Adrenal gland (tissue), 5 donors: Measurements from ENCODE around the gene RYR2.

ENCODE experiments used
- POLR2A ChIP-seq, 2 donors: fragments of 450-650 bp; IDR thresholded peaks; one replicate each; pipeline ENCODE4 v1.6.1; 2017; ENCODE audit warnings: antibody characterized with exemption in 2 of 2, mild to moderate bottlenecking in 2 of 2, moderate library complexity in 1 of 2
- TF ChIP-seq, protein P1 (sequence below), 6 experiments: fragments of 450-650 bp in 4 of 6; fragments of 200-600 bp in 2 of 6; sonication (generic) in 1 of 6; IDR thresholded peaks; 1 replicate in 5 of 6; 2 replicates in 1 of 6; pipeline versions ENCODE4 v1.5.1 to v1.8.0; 2016 to 2021; ENCODE audit warnings: antibody characterized with exemption in 6 of 6, mild to moderate bottlenecking in 2 of 6, moderate library complexity in 1 of 6
- donor health status: DM: no; HTN: no; CAD: no.

DNA sequence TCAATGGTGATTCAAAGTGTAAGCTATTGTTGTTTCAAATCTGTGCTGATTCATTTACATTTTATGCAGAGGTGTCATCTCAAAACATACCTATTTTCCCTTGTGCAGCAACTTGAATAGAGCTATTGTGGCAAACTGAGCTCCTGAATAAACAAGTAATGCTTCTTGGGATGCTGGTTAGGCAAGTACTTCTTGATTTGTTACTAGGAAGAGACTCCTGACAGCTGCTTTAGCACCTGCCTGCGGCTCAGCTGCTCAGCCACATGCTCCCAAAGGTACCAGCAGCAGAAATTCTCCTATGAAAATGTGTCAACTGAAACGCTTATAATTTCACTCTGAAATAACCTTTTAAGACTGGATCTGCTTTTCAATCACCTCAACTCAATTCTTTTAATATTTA lies 352.3 kb downstream of the RYR2 start:
- TF ChIP-seq, protein P1, sequence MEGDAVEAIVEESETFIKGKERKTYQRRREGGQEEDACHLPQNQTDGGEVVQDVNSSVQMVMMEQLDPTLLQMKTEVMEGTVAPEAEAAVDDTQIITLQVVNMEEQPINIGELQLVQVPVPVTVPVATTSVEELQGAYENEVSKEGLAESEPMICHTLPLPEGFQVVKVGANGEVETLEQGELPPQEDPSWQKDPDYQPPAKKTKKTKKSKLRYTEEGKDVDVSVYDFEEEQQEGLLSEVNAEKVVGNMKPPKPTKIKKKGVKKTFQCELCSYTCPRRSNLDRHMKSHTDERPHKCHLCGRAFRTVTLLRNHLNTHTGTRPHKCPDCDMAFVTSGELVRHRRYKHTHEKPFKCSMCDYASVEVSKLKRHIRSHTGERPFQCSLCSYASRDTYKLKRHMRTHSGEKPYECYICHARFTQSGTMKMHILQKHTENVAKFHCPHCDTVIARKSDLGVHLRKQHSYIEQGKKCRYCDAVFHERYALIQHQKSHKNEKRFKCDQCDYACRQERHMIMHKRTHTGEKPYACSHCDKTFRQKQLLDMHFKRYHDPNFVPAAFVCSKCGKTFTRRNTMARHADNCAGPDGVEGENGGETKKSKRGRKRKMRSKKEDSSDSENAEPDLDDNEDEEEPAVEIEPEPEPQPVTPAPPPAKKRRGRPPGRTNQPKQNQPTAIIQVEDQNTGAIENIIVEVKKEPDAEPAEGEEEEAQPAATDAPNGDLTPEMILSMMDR (IDR thresholded peaks at IDR 0.05): no peak
- TF ChIP-seq POLR2A (IDR thresholded peaks at IDR 0.05): no peak
